Epithelial cell of proximal tubule (primary cell): Measurements from ENCODE around the gene ROR2. TPM values are rescaled to one million over a fixed set of nuclear protein-coding genes. Genes with fewer than 3 reads are reported as not detected.
"Not testable (repeated sequence)": the region's sequence is repeated elsewhere in the genome, so short reads cannot be mapped to it uniquely, and the experiment has no call there.

ENCODE experiments used
- DNase-seq: peaks from one replicate; pipeline ENCODE4 v3.0.0-alpha.2; 2011; ENCODE audit warnings: low read depth
- H3K4me3 ChIP-seq: 2 replicates; pipeline ENCODE4 v1.5.1; 2011; ENCODE audit warnings: low read depth, mild to moderate bottlenecking, low read length
- CTCF ChIP-seq: conservative IDR thresholded peaks from 2 replicates; pipeline ENCODE4 v1.5.1; 2012; ENCODE audit warnings: low read depth, mild to moderate bottlenecking, low read length
- total RNA-seq: library from RNA; depleted of rRNA; stranded (reverse); fragments of >200 nt; gene quantifications from 2 replicates; pipeline ENCODE4 v1.2.3, GENCODE V29; 2015

Gene ROR2
- total RNA-seq, 1 donor from 2014 or later, result 3.1 TPM

DNA sequence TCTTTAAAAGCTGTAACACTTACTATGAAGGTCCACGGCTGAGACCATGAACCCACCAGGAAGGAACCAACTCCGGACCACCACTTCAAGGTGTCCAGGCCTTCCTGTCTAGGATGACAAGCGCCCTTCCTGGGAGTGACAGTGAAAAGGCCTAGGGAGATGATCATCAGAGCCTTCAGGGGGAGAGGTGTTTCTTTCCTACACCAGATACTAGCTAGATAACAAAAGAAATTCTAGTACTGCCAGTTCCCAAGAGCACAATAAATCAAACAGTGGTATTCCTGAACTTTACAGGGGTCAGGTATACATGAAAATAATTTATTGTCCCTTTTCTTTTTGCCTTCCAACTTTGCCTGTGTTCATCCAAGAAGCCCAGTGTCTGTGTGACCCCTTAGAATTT lies 432.2 kb downstream of the ROR2 start:
- no peak for TF ChIP-seq CTCF
- no peak for DNase-seq

GRCh38 chr9:91517332-91517731 lies 432.7 kb downstream of the ROR2 start:
- H3K4me3 ChIP-seq, result not testable (repeated sequence)

More for the DNA sequence above, 432.2 kb downstream of the ROR2 start:
- no peak overlapping the region for H3K4me3 ChIP-seq

DNA sequence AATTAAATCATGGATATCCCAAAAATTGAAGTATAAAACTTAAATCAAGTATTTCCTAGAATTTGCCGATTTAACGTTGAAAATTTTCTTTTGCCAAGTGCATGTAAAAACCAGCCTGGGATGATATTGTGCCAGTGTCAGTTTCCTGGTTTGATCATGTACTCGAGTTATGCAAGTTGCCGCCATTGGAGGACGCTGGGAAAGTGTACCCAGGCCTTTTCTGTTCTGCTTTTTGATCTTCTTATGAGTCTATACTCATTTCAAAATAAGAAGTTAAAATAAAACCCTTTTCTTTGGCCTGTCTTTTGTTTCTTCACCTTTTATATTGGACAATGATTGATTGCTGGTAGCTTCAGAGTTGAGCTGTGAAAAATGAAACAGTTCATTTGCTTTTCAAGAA lies 433.3 kb downstream of the ROR2 start:
- DNase-seq, result no peak
- no peak for TF ChIP-seq CTCF
- no peak overlapping the region for H3K4me3 ChIP-seq

More at GRCh38 chr9:91517332-91517731, 432.7 kb downstream of the ROR2 start:
- not testable (repeated sequence) for DNase-seq

DNA sequence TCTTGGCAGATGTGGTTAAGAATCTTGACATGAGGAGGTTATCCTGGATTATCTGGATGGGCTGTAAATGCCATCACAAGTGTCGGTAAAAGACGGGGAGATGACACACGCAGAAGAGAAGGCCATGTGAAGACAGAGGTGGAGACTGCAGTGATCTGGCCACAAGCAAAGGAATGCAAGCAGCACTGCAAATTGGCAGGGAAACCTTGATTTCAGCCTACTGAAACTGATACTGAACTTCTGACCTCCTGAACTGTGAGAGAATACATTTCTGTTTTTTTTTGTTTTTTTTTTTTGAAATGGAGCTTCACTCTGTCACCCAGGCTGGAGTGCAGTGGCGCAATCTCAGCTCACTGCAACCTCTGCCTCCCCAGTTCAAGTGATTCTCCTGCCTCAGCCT lies 433.9 kb downstream of the ROR2 start:
- TF ChIP-seq CTCF, result no peak
- no peak overlapping the region for H3K4me3 ChIP-seq
- no peak for DNase-seq

GRCh38 chr9:91515074-91515687 lies 434.8 kb downstream of the ROR2 start:
- DNase-seq, result peak; percentile 35
- no peak overlapping the region for H3K4me3 ChIP-seq
- no peak for TF ChIP-seq CTCF

Other genes starting within 250 kb of the ROR2 start
- gene SPTLC1, start 165.2 kb upstream of the ROR2 start, total RNA-seq, result 84.4 and 91.8 TPM in 2 replicates